Heart right ventricle (tissue), 16 donors: ENCODE data around the gene UCHL5. TPM values are rescaled to one million over a fixed set of nuclear protein-coding genes. Genes with fewer than 3 reads are reported as not detected.

ENCODE experiments used
- ATAC-seq, 8 donors: fragments of 200-7000 bp; cut with Tn5 transposase; one replicate each; pipeline ENCODE4 v1.9.1; 2020; ENCODE audit warnings: mild to moderate bottlenecking in 8 of 8, moderate library complexity in 8 of 8, moderate number of reproducible peaks in 1 of 8
- DNase-seq, 2 donors: peaks; one replicate each; pipeline ENCODE4 v3.0.0-alpha.2; 2020
- H3K27ac ChIP-seq, 10 donors: fragments of 200-600 bp; sonication (generic) in 2 of 10; one replicate each; pipeline versions ENCODE4 v1.5.0 to v1.8.0; 2020 to 2022; ENCODE audit warnings: mild to moderate bottlenecking in 3 of 10
- H3K27me3 ChIP-seq, 7 donors: fragments of 200-600 bp; one replicate each; pipeline ENCODE4 v1.8.0; 2021 to 2022; ENCODE audit warnings: mild to moderate bottlenecking in 2 of 7
- H3K36me3 ChIP-seq, 9 donors: fragments of 200-600 bp; sonication (generic) in 1 of 9; one replicate each; pipeline versions ENCODE4 v1.5.0 to v1.8.0; 2020 to 2022; ENCODE audit warnings: mild to moderate bottlenecking in 2 of 9
- H3K4me1 ChIP-seq, 9 donors: fragments of 200-600 bp; sonication (generic) in 1 of 9; one replicate each; pipeline versions ENCODE4 v1.5.0 to v1.8.0; 2020 to 2022; ENCODE audit warnings: mild to moderate bottlenecking in 4 of 9
- H3K4me3 ChIP-seq, 10 donors: fragments of 200-600 bp; sonication (generic) in 2 of 10; one replicate each; pipeline versions ENCODE4 v1.5.0 to v1.8.0; 2020 to 2022; ENCODE audit warnings: mild to moderate bottlenecking in 7 of 10, moderate library complexity in 2 of 10
- H3K9me3 ChIP-seq, 11 donors: fragments of 200-600 bp in 10 of 11; sonication (generic) in 2 of 11; one replicate each; pipeline versions ENCODE4 v1.5.0 to v1.8.0; 2013 to 2022; ENCODE audit warnings: mild to moderate bottlenecking in 2 of 11, control low read depth in 1 of 11, moderate library complexity in 1 of 11
- WGBS, 2 donors: extraction: QIAGEN DNeasy Blood & Tissue Kit; methylation state at CpG; one replicate each; pipeline ENCODE4 v1.1.7; 2013; ENCODE audit warnings: inconsistent platforms in 1 of 2; 5-methylcytosine and 5-hydroxymethylcytosine counted together
- intact Hi-C, 10 donors: fragments of 100-400 bp; cut with DNase I; formaldehyde crosslinking; loops; one replicate each; pipeline versions ENCODE4 v1.11.1 to v1.14.2; 2022
- polyA plus RNA-seq, 2 donors: library from polyadenylated mRNA; stranded (reverse); fragments of 200-250 nt; gene quantifications; one replicate each; pipeline ENCODE4 v1.2.3, GENCODE V29; 2013
- total RNA-seq, 10 donors: library from RNA; stranded (reverse); fragmentation: NEBNext Ultra II Directional in 3 of 10; extraction: Animal tissue kit (Norgen Biotek cat#: 25700) in 3 of 10; gene quantifications; one replicate each; pipeline versions ENCODE4 v1.2.1 to v1.2.4, GENCODE V29; 2021 to 2023
- TF ChIP-seq, protein P1 (sequence below), 9 donors: fragments of 200-600 bp; sonication (generic) in 2 of 9; IDR thresholded peaks; one replicate each; pipeline versions ENCODE4 v1.5.0 to v1.8.0; 2021 to 2022; ENCODE audit warnings: antibody characterized with exemption in 9 of 9, mild to moderate bottlenecking in 5 of 9, moderate library complexity in 1 of 9
- donor health status: Arrhythmogenic right ventricular cardiomyopathy.
- donor health status: ischemic (EF 13 %, LVEDD 7.1; RV severe dilation, severe dysfunction).
- donor health status: healthy with polysubstance abuse.
- donor health status: DM: no; HTN: yes; CAD: no.
- donor health status: DM: no; HTN: no; CAD: no.
- donor health status: ischemic (EF 25% LVEDD 6.9; RV normal size, moderate dysfunction).
- donor health status: ischemic (EF 25% LVEDD 5.7; RV mildly dilated, moderate dysfunction).
- donor health status: healthy.
- donor health status: DM: yes; HTN: yes; CAD: no.
- donor health status: Ischemic cardiomyopathy.
- donor health status: ischemic (EF 35%, LVEDD 5.7; RV mildly dilated, moderate dysfunction).
- donor health status: nonischemic (EF 11% LVEDD 7.7; RV severe dilation, severe dysfunction).
- donor health status: DM: yes; HTN: yes; CAD: no.
- donor health status: PGD.
- donor health status: ischemic (EF 29% LVEDD 5.4; RV normal size, mild dysfunction).
- donor health status: nonischemic (EF 23%, LVEDD 6.1; RV moderate dilation, normal function).

UCHL5 gene
- total and polyA plus RNA-seq, 12 donors, result 13.3 to 45.2 (median 34.9) TPM

DNA sequence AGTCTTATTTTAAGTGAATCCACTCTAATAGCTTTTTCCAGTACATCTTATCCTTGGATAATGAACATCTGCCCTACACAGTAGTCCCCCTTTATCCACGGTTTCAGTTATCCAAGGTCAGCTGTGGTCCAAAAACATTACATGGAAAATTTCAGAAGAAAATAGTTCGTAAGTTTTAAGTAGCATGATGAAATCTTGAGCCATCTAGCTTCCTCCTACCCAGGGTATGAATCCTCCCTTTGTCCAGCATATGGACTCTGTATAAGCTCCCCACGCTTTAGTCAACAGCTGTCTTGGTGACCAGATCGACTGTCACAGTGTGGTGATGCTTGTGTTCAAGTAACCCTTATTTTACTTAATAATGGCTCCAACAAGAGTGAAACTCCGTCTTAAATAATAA is 43.5 kb upstream of the UCHL5 start:
- TF ChIP-seq, protein P1, sequence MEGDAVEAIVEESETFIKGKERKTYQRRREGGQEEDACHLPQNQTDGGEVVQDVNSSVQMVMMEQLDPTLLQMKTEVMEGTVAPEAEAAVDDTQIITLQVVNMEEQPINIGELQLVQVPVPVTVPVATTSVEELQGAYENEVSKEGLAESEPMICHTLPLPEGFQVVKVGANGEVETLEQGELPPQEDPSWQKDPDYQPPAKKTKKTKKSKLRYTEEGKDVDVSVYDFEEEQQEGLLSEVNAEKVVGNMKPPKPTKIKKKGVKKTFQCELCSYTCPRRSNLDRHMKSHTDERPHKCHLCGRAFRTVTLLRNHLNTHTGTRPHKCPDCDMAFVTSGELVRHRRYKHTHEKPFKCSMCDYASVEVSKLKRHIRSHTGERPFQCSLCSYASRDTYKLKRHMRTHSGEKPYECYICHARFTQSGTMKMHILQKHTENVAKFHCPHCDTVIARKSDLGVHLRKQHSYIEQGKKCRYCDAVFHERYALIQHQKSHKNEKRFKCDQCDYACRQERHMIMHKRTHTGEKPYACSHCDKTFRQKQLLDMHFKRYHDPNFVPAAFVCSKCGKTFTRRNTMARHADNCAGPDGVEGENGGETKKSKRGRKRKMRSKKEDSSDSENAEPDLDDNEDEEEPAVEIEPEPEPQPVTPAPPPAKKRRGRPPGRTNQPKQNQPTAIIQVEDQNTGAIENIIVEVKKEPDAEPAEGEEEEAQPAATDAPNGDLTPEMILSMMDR (IDR thresholded peaks at IDR 0.05), result no peak
- intact Hi-C loops, result loop anchor here in 4 of 10 donors (5.0 to 10.0 kb wide), 3 partner anchors 35 to 628 kb away; no protein-coding TSS in a partner anchor
- no peak for DNase-seq
- Histone ChIP-seq H3K27me3 (no peaks in the 10 kb centered on the region), H3K9me3 (no peaks in the 10 kb centered on the region), H3K36me3 (peaks cover 0 to 39% (median 13%) of the 10 kb centered on the region in 9 donors), H3K4me1 (peaks cover 0 to 26% (median 16%) of the 10 kb centered on the region in 9 donors), H3K4me3 (no peak overlapping the region), H3K27ac (no peak overlapping the region)
- no peak for ATAC-seq
- 85% methylated on average over 5 of the region's 5 CpGs for WGBS, 2 donors

DNA sequence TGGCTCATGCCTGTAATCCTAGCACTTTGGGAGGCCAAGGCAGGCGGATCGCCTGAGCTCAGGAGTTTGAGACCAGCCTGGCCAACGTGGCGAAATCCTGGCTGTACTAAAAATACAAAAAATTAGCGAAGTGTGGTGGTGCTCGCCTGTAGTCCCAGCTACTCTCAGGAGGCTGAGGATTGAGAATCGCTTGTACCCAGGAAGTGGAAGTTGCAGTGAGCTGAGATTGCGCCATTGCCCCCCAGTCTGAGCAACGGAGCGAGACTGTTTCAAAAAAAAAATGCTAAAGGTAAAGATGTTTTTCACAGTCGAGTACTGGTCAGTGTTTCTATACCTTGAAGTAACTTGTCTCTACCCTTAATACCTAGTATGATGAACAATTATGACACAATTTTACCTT is 35.0 kb upstream of the UCHL5 start:
- 94 to 96% methylated on average over 11 of the region's 11 CpGs for WGBS, 2 donors
- Histone ChIP-seq H3K9me3 (no peaks in the 10 kb centered on the region), H3K36me3 (peaks cover 0 to 97% (median 30%) of the 10 kb centered on the region in 9 donors), H3K4me1 (no peaks in the 10 kb centered on the region), H3K27me3 (no peaks in the 10 kb centered on the region), H3K27ac (no peak overlapping the region), H3K4me3 (no peak overlapping the region)
- DNase-seq (no peak), ATAC-seq (no peak)
- intact Hi-C loops, result no loop called here
- TF ChIP-seq, protein P1 (IDR thresholded peaks at IDR 0.05), result no peak

DNA sequence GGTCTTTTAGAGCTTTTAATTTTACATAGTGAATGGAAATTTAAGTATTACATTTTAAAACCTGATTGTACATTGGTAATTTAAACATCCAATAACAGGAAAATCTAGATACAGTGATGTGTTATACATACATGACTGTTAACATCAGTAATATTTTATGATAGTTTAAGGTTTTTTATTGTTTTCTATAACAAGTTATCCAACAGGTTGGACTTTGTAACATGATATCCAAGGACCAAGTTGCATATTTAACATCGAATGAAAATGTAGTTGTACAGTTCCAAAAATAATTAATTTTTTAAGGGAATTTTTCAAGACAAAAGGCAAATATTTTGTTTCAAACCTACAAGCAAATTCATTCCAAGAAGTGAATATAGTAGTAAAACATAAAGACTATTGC is 31.7 kb upstream of the UCHL5 start:
- DNase-seq, result no peak
- Histone ChIP-seq H3K4me3 (no peak overlapping the region), H3K9me3 (no peaks in the 10 kb centered on the region), H3K27ac (no peak overlapping the region), H3K4me1 (peaks cover 0 to 13% (median 0%) of the 10 kb centered on the region in 9 donors), H3K27me3 (no peaks in the 10 kb centered on the region), H3K36me3 (peaks cover 0 to 92% (median 11%) of the 10 kb centered on the region in 9 donors)
- intact Hi-C loops, result no loop called here
- TF ChIP-seq, protein P1 (IDR thresholded peaks at IDR 0.05), result no peak
- no peak for ATAC-seq
- WGBS, 2 donors, result 84 to 91% methylated on average over 1 of the region's 1 CpG

DNA sequence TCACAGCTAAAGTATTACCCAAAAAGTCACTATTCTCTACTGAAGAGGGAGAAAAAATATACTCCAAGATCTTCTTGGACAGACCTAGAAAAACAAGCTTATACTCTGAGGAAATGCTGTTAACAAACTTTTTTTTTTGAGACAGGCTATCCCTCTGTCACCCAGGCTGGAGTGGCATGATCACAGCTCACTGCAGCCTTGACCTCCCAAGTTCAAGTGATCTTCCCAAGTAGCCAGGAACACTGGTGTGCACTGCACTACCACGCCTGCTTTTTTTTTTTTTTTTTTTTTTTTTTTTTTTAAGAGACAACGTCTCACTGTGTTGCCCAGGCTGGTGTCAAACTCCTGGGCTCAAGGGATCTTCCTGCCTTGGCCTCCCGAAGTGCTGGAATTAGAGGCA is 28.7 kb upstream of the UCHL5 start:
- no peak overlapping the region for H3K27ac ChIP-seq
- H3K4me1 ChIP-seq, result peaks cover 0 to 17% (median 0%) of the 10 kb centered on the region in 9 donors
- H3K4me3 ChIP-seq, result no peak overlapping the region
- WGBS, 2 donors, result 28 to 38% methylated on average over 3 of the region's 3 CpGs
- H3K9me3 ChIP-seq, result no peaks in the 10 kb centered on the region
- intact Hi-C loops, result loop anchor here in 1 of 10 donors (2.0 kb wide), 1 partner anchor 17 kb away; the partner anchor contains the start of gene GLRX2
- DNase-seq (no peak), ATAC-seq (peak in 1 of 8 donors; percentile 39)
- H3K36me3 ChIP-seq, result peaks cover 0 to 92% (median 19%) of the 10 kb centered on the region in 9 donors
- TF ChIP-seq, protein P1 (IDR thresholded peaks at IDR 0.05), result no peak
- H3K27me3 ChIP-seq, result no peaks in the 10 kb centered on the region
